HG03097 (cell line): ENCODE results near the gene CAD.
"Not testable (repeated sequence)": the region's sequence is repeated elsewhere in the genome, so short reads cannot be mapped to it uniquely, and the experiment has no call there.

Experiments used
- ATAC-seq: cut with Tn5 transposase; IDR thresholded peaks from one replicate; pipeline ENCODE4 v1.9.1; 2021; ENCODE audit not compliant: unreplicated experiment, low FRiP score

The CAD gene

DNA sequence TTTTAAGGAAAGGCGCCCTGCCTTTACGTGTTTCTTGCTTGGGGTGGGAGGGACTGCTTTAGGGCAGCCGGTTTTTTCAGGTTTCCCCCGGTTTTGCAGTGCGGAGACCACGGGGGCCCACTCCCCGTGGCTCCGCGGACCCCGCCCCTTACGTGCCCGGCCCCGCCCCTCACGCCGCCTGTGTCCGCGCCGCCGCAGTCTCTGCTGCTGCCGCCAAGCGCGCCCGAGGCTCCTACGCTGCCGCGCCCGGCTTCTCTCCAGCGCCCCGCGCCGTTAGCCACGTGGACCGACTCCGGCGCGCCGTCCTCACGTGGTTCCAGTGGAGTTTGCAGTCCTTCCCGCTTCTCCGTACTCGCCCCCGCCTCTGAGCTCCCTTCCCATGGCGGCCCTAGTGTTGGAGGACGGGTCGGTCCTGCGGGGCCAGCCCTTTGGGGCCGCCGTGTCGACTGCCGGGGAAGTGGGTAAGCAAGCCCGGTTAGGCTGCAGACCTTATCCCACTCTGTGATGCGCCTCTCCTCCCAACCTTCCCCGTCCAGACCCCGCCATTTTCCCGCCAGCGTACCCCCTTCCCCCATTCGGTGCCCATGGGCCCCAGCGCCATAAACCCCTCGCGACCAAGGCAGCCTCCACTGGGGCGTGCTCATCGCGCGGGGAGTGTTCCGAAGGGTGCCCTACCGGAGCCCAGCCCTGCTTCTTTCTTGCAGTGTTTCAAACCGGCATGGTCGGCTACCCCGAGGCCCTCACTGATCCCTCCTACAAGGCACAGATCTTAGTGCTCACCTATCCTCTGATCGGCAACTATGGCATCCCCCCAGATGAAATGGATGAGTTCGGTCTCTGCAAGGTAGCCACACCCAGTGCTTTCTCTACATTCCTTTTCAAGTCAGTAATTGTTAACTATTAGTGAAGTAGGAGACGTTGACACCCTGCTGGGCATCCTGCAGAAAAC lies at the start of gene CAD:
CAD (plus strand) TSS at position 197 of the 949 bp plus-strand sequence; CDS start at position 380, 183 bp downstream.
- peak; percentile 45 for ATAC-seq

DNA sequence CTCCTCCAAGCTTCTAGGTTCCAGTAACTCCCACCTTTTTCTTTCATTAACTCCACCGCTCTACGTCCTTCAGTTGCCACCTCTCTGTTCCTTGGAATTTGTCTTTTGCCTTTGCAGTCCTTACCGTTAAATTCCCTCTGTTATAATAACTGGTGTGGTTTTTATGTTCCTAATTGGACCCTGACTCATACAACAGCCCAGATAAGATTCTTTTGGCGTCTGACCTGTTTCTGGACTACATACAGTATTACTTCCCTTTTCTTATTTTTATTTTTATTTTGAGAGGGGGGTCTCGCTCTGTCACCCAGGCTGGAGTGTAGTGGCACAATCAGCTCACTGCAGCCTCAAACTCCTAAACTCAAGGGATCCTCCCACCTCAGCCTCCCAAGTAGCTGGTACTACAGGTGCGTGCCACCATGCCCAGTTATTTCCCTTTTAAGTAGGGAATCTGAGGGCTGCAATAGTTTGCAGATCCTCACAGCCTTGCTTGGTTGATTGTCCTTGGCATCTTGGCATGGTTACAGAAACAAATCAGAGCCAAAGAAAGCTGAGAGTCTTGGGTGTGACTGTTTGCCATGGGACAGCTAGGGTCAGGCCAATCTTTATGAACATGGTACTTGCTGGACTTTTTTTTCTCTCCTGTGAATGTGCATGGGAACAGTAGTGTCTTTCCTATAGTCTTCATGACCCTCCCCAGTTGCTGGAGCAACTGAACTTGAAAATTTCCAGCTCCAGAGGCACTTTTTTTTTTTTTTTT lies 46.4 kb upstream of the CAD start:
- no peak for ATAC-seq

DNA sequence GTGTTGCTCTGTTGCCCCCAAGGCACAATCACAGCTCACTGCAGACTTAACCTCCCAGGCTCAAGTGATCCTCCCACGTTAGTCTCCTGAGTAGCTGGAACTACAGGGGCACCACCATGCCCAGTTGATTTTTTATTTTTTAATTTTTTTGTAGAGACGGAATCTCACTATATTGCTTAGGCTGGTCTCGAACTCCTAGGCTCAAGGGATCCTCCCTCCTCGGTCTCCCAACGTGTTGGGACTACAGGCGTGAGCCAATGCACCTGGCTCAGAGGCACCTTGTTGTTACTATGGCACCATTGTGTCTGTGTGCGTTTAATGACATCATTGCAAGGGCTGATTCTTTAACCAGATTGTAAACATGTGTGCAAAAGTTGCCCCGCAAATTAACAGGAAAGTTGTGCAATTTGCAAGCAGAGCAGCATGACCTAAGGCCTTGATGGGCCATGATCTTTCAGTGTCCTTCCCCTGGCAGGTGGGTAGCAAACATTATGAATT lies 45.8 kb upstream of the CAD start:
- ATAC-seq = no peak

DNA sequence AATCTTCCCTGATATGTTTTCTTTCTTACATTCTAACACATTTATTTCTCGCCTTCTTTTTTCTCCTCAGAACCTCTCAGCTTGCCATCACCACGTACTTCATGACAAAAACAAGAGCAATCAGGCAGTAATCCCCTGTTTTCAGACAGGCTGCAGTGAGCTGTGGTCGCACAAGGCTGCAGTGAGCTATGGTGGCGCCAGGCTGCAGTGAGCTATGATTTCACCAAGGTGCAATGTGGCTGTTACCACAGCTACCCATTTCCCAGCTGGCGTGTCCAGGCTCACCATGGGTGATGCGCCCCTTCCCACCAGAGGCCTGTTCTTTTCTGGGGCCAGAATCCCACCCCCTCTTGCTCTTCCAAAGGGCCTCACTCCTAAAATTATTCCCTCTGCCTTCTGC lies 42.5 kb upstream of the CAD start:
- no peak for ATAC-seq

DNA sequence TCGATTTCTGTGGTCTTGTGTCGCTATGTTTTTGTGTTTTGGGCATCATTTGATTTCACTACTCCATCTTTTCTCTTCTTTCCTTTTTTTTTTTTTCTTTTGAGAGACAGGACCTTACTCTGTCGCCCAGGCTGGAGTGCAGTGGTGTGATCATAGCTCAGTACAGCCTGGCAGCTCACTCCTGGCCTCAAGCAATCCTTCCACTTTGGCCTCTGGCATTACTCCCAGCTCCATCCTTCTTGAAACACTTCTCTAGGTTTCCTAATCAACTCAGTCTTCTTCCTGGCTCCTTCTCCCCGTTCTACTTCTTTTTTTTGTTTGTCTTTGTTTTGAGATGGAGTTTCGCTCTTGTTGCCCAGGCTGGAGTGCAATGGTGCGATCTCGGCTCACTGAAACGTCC lies 41.8 kb upstream of the CAD start:
- no peak for ATAC-seq

DNA sequence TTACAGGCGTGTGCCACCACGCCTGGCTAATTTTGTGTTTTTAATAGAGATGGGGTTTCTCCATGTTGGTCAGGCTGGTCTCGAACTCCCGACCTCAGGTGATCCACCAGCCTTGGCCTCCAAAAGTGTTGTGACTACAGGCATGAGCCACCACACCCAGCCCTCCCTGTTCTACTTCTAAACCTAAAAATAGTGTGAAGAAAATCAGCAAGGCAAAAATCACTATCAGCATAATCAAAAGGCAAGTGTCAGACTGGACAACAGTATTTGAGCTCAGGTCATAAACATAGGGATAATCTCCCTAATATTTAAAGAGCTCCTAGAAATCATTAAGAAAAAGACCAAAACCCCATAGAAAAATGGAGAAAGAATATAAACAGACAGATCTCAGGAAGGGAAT lies 41.4 kb upstream of the CAD start:
- not testable (repeated sequence) for ATAC-seq

DNA sequence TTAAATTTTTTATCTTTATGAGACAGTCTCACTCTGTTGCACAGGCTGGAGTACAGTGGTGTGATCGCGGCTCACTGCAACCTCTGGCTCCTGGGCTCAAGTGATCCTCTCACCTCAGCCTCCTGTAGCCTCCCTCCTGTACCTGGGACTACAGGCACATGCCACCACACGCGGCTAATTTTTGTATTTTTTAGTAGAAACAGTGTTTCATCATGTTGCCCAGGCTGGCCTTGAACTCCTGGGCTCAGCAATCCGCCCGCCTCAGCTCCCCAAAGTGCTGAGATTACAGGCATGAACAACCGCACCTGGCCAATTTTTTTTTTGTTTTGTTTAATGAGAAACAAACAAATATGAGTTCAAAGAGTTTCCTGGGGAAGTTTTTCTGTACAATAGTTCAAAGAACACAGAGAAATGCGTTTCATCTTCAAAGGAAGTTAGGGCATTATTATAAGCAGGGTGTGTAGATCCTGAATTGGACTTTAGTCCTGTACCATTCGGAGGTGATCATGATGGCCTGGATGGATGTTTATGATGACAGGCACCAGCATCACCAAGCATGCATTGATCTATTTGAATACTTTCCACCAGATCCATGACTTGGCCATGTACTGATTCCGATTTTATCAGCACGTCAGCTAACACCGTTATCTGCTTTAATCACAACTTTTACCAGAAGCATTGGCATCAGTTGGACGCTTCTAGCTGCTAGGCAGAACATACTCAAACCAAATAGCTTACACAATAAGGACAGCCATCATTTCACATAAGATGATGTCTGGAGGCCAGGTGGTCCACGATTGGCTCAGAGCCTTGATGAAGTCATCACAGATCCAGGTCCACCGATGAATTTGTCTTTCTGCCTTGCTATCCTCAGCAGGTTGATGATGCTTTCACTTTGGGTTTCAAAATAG lies 39.5 kb upstream of the CAD start:
- ATAC-seq = no peak

DNA sequence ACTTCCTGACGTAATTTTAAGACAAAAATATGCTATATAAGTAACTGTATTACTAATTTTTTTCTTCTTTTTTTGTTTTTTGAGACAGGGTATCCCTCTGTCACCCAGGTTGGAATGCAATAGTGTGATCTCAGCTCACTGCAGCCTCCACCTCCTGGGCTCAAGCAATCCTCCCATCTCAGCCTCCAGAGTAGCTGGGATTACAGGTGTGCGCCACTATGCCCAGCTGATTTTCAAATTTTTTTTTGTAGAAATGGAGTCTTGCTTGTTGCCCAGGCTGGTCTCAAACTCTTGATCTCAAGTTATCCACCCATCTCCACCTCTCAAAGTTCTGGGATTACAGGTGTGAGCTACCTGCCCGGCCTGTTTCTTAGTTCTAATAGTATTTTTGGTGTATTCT lies 38.7 kb upstream of the CAD start:
- no peak for ATAC-seq

DNA sequence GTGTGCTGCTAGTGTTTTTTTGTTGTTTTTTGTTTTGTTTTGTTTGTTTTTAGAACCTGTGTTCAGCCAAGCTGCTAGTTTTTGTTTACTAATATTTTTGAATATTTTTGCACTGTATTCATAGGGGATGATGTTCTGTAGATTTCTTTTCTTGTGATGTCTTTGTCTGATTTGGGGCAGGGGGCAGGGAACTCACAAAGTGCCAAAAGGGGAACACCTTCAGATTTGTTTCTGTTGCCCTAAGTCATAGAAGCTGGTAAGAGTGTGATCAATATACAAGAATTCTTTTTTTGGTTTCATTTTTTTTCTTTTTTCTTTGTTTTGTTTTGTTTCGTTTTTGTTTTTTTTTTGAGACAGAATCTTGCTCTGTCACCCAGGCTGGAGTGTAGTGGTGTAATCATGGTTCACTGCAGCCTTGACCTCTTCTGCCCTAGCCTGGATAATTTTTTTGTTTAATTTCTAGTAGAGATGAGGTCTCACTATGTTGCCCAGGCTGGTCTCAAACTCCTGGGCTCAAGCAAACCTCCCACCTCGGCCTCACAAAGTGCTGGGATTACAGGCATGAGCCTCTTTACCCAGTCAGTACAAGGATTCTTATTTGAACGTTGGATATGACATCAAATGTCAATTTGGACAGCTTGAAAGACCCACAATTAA lies 37.7 kb upstream of the CAD start:
- no peak for ATAC-seq

DNA sequence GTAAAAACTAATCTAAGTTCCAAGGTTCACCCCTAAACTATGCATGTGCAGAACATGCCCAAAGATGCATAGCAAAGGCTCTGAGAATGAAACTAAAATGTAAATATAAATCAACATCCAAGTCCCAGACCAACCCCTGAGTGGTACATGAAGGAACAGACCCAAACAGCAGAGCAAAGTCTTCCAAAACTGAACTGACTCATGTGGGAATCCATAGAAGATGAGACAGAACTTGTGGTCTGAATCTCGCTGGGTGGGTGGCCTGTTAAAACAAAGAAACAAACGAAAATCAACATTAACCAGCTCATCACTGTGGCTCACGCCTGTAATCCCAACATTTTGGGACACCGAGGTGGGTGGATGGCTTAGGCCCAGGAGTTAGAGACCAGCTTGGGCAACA lies 34.8 kb upstream of the CAD start:
- no peak for ATAC-seq

DNA sequence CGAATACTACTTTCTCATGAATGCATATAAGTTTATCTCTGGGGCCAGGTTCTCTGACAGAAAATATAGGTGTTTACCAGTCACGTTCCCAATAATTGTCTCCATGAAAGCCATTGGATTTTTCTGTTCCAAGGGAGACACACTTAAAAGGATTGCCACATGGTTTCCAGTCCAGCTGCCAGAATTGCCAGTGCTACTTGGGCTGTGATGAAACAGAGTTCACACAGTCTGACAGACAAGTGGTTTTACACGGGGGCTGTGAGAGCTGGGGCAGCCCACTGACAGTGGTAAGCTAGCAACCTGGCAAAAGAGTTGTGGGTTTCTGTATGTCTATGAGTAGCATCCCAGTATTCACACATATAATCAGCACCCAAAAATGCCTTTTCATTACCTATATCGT lies 33.1 kb upstream of the CAD start:
- no peak for ATAC-seq

DNA sequence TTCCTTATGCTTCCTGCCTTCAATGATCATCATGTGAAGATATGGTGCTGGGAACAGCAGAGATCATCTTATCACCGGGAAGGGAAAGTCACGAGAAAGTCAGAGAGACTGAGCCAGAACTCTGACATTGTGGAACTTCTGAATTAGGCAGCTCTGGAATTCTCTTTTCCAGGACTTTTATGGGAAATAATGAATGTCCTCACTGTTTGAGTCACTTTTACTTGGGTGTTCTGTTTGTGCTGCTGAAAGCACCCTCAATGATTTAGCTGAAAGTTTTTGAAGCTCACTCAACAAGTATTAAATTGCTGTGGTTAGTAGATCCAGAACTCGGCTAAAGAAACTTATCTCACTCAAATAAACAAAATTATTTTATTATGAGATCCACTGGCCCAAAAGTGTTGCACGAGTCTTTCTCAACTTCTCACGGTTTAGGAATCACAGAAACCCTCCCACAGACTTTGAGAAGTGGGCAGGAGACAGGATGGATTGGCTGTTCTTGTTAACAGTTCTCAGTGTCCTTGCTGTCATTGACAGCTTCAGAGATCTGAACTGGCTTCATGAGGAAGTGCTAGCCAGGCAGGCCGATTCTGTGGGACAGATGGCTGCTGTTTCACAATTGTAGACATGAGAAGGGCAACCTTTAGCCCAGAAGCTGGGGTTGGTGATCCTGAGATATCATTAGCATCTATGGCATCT lies 31.7 kb upstream of the CAD start:
- no peak for ATAC-seq

DNA sequence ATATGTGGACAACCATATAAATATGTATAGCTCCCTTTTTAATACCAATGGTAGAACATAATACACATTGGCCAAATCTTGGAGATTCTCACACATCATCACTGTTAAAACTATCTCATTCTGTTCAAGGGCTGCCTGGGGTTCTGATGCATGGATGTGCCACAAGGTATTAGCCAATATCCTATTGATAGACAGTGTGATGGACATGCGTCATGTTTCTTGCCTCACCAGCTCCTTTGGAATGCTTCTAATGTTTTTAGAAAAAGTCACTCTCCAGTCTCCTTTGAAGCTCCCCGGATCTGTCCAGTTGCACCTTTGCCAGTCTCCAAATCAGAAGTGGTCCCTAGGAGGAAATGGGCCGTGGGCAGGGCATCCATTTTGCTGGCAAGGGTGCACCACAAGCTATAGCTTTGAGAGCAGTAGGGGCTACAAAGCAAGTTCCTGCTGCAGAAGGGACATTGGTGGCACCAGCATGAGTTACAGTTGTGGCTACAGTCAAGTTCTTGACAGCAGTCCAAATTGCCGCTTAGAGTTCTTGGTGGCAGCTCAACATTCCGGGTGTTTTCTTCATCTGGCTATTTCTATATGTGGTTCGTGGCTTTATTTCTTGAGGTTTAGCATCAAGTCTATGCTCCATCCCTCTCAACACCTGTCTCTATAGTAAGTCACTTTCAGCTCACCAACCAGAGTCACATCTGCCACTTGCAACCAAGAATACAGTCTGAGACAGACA lies 30.4 kb upstream of the CAD start:
- ATAC-seq = no peak

DNA sequence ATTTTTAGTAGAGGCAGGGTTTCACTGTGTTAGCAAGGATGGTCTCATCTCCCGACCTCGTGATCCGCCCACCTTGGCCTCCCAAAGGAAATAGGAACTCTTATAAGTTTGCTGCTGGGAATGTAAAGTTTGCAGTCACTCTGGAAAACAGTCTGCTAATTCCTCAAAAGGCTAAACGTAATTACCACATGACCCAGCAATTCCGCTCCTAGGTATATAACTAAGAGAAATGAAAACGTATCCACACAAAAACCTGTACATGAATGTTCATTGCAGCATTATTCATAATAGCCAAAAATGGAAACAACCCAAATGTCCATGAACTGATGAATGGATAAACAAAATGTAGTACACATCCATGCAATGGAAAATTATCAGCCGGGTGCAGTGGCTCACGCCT lies 27.2 kb upstream of the CAD start:
- no peak for ATAC-seq

DNA sequence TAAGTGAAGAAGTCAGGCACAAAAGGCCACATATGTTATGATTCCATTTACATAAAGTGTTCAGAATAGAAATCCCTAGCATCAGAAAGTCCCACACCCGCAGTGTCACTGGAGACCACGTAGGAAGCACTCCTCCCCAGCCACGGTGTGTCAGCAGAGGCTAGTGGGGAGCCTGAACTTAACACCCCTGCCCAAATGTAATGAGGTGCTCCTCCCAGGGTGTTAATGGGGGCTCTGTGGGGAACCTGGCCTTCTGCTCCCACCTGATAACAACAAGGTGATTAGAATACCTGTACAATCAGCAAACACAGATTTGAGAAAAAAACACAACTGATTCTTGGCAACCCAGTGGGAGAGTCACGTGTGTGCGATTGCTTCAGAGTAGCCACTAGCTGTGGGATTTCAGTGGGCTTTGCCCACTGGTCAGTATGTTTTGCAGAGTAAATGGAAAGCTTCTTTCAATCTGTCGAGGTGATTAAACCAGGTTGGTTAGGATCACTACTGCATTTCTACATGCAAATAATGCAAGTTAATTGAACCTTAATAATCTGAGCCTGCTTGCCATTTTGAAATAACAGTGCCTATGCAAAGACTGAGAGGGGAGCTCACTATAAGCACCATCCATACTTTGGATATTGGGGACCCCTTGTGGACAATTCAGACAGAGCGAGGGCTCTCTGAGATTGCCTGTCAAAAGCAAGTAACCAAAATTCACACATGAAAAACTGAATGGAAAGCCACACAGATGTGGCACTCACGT lies 25.9 kb upstream of the CAD start:
- no peak for ATAC-seq

DNA sequence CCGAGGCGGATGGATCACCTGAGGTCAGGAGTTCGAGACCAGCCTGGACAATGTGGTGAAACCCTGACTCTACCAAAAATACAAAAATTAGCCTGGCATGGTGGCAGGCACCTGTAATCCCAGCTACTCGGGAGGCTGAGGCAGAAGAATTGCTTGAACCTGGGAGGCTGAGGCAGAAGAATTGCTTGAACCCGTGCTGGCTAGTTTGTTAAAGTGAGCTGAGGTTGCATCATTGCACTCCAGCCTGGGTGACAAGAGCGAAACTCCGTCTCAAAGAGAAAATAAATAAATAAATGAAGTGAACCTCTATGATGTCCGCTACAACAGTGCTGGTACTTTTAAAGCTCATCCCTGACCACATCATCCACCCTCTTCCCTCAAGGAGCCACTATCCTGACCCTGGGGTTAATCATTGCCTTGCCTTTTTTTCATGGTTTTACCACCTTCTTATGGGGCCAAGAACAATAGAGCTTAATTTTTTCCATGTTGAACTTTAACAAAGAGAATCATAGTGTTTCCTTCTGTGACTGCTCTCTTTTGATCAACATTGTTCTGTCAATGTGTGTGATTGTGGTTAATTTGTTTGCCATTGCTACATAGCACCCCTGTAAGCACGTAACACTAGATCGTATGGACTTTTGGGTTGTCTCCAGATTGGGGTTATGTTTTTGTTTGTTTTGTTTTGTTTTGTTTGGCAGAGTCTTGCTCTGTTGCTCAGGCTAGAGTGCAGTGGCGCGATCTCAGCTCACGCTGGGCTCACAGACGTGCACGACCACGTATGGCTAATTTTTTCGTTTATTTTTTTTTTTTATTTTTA lies 22.4 kb upstream of the CAD start:
- no peak for ATAC-seq

DNA sequence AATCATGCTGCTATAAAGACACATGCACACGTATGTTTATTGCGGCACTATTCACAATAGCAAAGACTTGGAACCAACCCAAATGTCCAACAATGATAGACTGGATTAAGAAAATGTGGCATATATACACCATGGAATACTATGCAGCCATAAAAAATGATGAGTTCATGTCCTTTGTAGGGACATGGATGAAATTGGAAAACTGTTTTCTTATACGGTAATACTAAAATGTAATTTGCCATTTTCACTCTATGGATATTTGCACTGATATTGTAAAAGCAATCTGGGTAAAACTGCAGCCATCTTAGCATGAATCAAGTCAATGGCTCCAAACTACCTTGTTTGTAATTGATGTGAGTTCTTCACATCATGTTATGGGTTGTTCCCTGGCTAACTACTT lies 21.4 kb upstream of the CAD start:
- not testable (repeated sequence) for ATAC-seq
